ENCODE measurements around the gene MBD4.
A peak's percentile ranks its signal among the peaks of the same experiment; 100 is the strongest.
"Not testable (repeated sequence)": the region's sequence is repeated elsewhere in the genome, so short reads cannot be mapped to it uniquely, and the experiment has no call there.

MBD4 gene

DNA sequence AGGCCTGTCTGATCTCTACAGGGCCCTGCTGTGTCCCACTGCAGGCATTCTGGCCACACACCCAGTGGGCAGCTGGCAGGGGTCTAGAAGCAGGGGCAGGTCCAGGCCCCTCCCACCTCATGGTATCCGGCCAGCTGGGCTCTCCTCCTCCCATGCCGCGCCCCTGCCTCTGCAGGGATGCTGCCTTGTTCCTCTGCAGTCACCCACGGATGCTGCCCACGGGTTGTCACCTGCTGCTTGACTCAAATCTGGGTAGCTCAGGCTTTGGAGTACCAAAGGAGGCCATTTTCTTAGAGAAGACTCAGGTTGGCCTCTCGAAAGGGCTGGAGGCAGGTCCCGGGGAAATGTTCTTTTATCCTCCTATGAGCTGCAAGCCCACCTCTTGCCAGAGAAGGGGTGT, 36.3 kb downstream of the MBD4 start:
- DNase-seq: no peak

DNA sequence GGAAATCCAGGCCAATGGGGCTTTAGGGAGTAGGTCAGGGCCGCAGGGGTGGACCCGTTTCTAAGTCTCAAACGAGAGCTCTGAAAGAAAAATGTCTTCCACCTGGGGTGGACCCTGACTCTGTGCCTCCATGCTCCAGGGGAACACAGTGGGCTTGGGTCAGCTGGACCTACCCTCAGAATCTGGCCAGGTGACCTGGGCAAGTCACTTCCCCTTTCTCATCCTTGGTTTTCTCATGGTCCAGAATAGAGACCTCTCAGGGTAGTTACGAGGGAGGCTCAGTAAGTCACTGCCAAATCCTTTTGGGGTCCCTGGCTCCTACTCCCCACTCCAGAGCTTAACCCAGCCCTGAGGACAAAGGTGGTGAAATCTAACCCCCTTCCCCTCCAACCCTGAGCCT, 37.1 kb downstream of the MBD4 start:
- no peak for DNase-seq

DNA sequence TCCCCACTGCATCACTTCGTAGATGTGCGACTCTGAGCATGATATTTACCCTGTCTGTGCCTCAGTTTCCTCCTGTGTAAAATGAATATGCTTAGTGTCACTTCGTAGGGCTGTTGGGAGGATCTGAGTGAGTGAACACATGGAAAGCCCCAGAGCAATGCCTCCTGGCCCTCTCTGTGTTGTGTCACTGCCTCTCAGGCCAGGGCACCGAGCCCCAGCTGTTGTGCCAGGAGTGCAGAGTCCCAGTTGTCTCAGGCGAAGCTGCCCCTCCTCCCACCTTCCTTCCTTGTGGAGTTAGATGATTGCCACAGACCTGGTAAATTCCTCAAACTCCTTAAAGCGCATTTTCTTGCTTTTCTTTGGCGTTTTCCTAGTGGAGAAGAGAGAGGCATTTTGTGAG, 37.5 kb downstream of the MBD4 start:
- no peak for DNase-seq

GRCh38 chr3:129399895-129400357, 39.8 kb downstream of the MBD4 start:
- DNase-seq: no peak

DNA sequence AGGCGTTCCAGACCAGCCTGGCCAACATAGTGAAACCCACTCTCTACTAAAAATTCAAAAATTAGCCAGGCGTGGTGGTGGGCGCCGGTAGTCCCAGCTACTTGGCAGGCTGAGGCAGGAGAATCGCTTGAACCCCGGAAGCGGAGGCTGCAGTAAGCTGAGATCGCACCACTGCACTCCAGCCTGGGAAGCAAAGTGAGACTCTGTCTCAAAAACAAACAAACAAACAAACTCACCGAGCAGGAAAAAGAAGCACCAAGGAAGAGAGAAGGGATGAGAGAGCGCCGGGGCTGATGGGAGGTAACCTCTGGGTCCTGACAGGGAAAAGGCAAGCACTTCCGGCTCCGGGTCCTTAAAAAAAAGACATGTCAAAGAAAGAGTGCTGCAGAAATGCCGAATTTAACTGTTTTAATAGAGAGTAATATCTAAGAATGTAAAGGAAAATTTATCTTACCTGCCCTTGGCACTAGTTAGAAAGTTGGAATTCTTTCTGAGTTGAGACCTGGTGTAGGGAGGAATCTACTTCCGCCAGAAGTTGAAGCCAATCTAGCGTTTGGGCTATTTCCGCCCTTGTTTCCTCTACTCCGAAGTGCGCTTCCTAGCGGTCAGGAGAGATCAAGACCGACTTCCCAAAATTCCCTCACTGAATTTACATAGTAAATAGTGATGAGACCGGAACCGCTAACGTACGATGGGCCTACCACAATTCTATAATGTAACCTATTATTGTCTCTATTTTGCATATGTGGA, 40.4 kb downstream of the MBD4 start:
- DNase-seq: peak; percentile 93

DNA sequence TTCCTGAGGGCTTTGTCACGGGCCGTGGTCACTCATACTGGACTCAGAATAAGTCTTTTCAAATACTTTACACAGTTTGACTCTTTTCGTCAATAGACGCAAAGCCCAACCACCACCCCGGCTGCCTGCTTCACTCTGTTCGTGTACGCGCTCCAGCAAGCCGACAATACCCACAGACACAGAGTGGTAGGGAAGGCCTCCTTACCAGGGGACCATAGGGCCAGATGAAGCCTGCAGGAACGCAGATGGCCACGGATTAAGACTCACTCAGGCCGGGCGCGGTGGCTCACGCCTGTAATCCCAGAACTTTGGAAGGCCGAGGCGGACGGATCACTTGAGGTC, 41.0 kb downstream of the MBD4 start:
- no peak for DNase-seq

DNA sequence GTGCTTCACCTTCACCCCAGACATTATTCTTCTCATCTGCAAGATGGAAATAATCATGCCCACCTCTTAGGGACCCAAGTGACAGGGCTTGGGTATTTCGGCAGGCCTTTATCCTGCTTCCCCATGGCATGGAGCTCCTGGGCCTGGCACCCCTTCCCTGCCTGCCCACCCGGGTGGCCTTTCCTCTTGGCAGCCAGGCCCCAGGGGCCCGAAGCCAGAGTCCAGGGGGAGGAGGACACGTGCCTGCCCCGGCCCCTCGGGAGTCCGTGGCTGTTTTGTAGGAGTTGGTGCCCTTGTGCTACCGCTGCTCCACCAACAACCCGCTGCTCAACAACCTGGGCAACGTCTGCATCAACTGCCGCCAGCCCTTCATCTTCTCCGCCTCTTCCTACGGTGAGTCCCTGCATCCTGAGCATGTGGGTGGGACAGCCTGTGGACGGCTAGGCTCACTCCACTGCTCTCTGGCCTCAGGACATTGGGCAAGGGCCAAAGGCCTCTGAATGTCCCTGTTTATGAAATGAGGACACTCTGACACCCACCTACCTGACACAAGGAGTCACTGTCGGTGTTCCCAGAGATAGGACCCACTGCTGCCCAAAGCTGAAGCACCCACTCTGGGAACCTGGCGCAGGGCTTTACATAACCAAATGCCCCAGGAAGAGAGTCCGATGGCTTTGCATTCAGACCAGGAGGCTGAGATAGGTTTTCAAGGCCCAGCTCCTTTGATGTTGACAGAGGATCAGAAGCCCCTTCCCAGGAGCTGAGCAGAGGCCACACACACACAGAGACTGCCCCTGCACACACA, 45.8 kb downstream of the MBD4 start:
- not testable (repeated sequence) for DNase-seq

- DNase-seq: no peak
Measured at GRCh38 chr3:129393271-129393670, 46.5 kb downstream of the MBD4 start.

DNA sequence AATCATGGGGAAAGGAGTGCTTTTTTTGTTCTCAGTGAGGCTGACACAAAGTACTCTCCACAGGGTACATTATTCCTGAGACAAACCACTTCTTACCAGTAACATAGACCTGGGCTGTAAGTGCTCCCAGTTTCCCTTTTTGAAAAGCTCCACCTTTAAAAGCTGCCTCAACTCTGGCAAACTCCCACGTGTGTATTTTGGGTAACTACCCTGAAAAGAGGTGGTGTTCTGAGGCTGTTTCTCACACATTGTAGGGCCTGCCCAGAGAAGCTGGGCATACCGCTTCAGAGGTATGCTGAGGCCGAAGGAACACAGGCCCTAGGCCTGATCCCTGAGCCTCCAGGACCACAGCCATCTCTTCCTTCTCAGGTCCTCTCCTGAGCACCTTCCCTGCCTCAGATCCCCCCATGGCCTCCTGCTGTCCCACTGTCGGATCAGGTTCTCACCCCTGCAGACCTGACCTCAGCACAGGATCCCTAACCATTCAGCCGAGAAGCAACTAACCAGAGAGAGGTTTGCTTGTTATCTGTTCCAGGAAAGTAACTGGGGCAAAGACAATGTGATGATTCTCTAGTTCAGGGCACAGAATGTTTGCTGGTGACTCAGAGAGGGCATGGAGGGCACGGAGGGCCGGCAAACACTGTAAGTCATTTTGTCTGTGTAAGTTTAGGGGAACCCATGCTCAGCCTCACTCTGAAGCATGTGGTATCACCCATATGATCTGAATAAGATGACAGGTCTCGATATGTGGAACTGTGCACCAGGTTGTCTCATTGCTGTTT, 47.5 kb downstream of the MBD4 start:
- DNase-seq: not testable (repeated sequence)

DNA sequence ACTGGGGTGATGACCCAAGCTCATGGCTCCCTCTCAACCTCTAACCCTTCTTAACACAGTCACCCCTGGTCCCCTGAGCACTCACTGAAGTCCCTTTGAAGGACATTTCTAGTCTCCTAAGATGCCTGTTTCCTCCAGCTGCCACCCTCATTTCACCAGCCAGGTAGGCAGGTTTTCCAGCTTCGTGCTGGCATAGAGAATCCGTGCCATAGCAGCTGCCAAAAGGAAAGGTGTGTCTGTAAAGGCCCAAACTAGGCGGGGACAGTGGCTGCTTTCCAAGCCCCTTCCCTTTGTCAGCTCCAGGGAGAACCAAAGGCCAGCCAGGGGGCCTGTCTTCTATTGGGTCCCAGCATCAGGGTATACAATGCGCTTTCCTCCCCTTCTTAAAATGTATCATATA, 48.2 kb downstream of the MBD4 start:
- DNase-seq: not testable (repeated sequence)

DNA sequence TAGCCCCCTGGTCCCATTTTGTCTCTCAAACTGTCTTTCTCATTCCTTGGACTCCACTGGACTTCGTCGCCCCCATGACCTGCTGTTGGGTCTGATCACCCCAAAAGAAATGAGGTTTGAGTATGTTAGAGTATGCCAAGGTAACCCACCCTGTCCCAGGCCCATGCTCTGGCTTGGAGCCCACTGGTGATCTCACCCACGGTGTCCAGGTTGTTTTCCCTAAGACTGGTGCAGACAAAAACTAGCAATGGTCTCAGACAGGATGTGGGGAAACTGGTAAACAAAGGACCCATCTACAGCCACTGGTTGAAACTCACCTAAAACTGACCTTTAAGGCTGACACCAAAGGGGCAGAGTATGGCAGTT, 50.2 kb downstream of the MBD4 start:
- DNase-seq: no peak

DNA sequence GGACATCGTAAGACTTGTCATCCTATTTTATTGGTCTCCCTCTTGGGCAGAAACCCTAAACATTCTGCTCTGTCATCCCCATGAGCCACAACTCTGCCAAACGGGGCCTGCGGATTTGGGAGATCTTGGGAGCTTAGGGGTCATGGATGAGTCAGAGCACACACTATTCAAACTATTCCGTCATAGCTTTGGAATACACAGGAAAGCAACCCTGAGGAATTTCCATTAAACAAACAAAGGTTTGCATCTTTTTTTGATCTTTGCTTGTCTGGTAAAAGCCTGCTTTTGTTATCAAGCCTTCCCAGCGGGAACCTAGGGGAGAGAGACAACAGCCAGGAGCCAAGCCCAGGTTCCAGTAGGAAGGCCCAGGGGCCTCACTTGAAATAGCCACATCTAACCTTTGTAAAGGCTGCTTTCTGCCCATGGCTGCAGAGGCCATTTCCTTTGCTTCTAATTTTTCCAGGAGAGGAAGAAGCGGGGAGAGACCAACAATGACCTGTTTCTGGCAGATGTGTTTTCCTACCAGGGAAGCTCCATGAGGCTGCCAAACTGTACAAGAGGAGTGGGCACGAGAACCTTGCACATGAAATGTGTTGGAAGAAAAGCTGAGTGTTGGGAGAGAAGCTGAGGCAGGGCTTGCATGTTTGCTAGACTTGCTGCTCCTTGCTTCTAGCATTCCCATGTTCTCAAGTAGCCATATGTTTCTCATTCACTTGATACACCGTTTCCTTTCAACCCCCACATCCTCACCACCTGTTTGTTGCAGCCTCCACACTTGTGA, 50.8 kb downstream of the MBD4 start:
- not testable (repeated sequence) for DNase-seq

DNA sequence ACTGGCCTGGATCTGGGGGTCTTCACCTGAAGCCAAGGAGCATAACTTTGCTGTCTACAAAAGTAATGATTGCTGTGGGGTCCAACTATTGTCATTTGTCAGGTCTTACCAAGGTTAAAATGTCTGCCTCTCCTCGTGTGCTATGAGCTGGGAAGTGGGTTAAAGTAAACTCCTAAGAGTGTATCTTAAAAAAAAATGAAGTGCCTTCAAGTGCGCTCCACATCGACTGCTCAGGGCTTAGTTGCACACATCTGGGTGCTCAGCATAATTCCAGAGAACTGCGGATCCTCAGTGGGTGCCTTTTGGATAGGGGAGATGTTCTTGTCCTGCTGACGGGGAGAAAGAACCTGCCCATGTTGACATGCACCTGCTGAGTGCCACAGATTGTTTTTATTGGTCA, 52.3 kb downstream of the MBD4 start:
- DNase-seq: no peak

GRCh38 chr3:129386984-129387383, 52.8 kb downstream of the MBD4 start:
- DNase-seq: no peak

- peak; percentile 1 for DNase-seq
Measured at GRCh38 chr3:129385507-129385906, 54.2 kb downstream of the MBD4 start.

GRCh38 chr3:129384594-129385323, 55.0 kb downstream of the MBD4 start:
- no peak for DNase-seq

- DNase-seq: not testable (repeated sequence)
Measured at GRCh38 chr3:129384103-129384502, 55.6 kb downstream of the MBD4 start.

GRCh38 chr3:129383292-129383860, 56.4 kb downstream of the MBD4 start:
- peak; percentile 65 for DNase-seq

DNA sequence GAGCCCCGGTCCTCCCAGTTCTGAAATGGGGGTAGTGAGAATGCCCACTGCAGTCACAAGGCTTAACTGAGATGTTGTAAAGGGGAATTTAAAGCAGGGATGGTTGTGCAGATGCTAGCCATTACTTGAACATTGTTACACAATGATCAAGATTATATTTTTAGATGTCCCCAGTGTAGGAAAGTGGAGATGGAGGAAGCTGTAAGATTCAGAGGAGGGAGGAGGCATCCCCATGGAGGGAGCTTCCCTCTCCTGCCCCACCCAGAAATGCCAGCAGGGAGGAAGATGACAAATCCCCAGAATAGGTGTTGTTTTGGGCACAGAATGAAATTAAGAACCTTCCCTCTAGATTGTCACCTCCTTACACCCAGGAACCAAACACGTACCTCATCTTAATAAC, 57.4 kb downstream of the MBD4 start:
- DNase-seq: no peak
